ENCODE results near the gene OR10H4.
"Not testable (repeated sequence)": the region's sequence is repeated elsewhere in the genome, so short reads cannot be mapped to it uniquely, and the experiment has no call there.

Gene OR10H4

GRCh38 chr19:15937771-15938170 is 11.0 kb upstream of the OR10H4 start:
- Histone ChIP-seq H2AFZ (ENCODE audit: low read length, unreplicated experiment) (no peak overlapping the region), H3K36me3 (ENCODE audit: insufficient read depth, low read length) (no peaks in the 10 kb centered on the region), H3K79me2 (ENCODE audit: control insufficient read depth, insufficient read depth, low read length, unreplicated experiment) (no peaks in the 10 kb centered on the region), H3K27me3 (ENCODE audit: insufficient read depth, low read length) (peaks cover 14% of the 10 kb centered on the region), H3K4me3 (ENCODE audit: low read depth, low read length) (no peak overlapping the region), H3K27ac (ENCODE audit: low read depth, low read length) (no peak overlapping the region), H3K4me1 (ENCODE audit: control insufficient read depth, insufficient read depth, low read length, unreplicated experiment) (no peaks in the 10 kb centered on the region)

GRCh38 chr19:15944401-15944800 is 4.4 kb upstream of the OR10H4 start:
- peaks cover 4% of the 10 kb centered on the region; the same call in 1 of the 2 replicates for H3K27me3 ChIP-seq (ENCODE audit: insufficient read depth, low read length)
- H3K4me1 ChIP-seq (ENCODE audit: control insufficient read depth, insufficient read depth, low read length, unreplicated experiment) = no peaks in the 10 kb centered on the region

GRCh38 chr19:15945301-15945700 is 3.5 kb upstream of the OR10H4 start:
- Histone ChIP-seq H3K4me1 (ENCODE audit: control insufficient read depth, insufficient read depth, low read length, unreplicated experiment) (no peaks in the 10 kb centered on the region), H3K79me2 (ENCODE audit: control insufficient read depth, insufficient read depth, low read length, unreplicated experiment) (no peaks in the 10 kb centered on the region), H3K27me3 (ENCODE audit: insufficient read depth, low read length) (peaks cover 4% of the 10 kb centered on the region; the same call in 1 of the 2 replicates), H3K27ac (ENCODE audit: low read depth, low read length) (no peak overlapping the region), H3K4me3 (ENCODE audit: low read depth, low read length) (no peak overlapping the region), H2AFZ (ENCODE audit: low read length, unreplicated experiment) (no peak overlapping the region), H3K36me3 (ENCODE audit: insufficient read depth, low read length) (no peaks in the 10 kb centered on the region)

More at GRCh38 chr19:15944401-15944800, 4.4 kb upstream of the OR10H4 start:
- Histone ChIP-seq H3K36me3 (ENCODE audit: insufficient read depth, low read length) (no peaks in the 10 kb centered on the region), H3K27ac (ENCODE audit: low read depth, low read length) (no peak overlapping the region), H3K79me2 (ENCODE audit: control insufficient read depth, insufficient read depth, low read length, unreplicated experiment) (no peaks in the 10 kb centered on the region), H2AFZ (ENCODE audit: low read length, unreplicated experiment) (no peak overlapping the region), H3K4me3 (ENCODE audit: low read depth, low read length) (no peak overlapping the region)

- no peak overlapping the region for H2AFZ ChIP-seq (ENCODE audit: low read length, unreplicated experiment)
- no peaks in the 10 kb centered on the region for H3K79me2 ChIP-seq (ENCODE audit: control insufficient read depth, insufficient read depth, low read length, unreplicated experiment)
- no peak overlapping the region for H3K27ac ChIP-seq (ENCODE audit: low read depth, low read length)
- H3K4me1 ChIP-seq (ENCODE audit: control insufficient read depth, insufficient read depth, low read length, unreplicated experiment) = no peaks in the 10 kb centered on the region
- H3K4me3 ChIP-seq (ENCODE audit: low read depth, low read length) = no peak overlapping the region
- H3K27me3 ChIP-seq (ENCODE audit: insufficient read depth, low read length) = 0 out of 2 replicates have a peak, but pooled peaks cover 16% of the 10 kb centered on the region
- H3K36me3 ChIP-seq (ENCODE audit: insufficient read depth, low read length) = no peaks in the 10 kb centered on the region
These were observed 6.0 kb downstream of the OR10H4 start for GRCh38 chr19:15954820-15955219.

DNA sequence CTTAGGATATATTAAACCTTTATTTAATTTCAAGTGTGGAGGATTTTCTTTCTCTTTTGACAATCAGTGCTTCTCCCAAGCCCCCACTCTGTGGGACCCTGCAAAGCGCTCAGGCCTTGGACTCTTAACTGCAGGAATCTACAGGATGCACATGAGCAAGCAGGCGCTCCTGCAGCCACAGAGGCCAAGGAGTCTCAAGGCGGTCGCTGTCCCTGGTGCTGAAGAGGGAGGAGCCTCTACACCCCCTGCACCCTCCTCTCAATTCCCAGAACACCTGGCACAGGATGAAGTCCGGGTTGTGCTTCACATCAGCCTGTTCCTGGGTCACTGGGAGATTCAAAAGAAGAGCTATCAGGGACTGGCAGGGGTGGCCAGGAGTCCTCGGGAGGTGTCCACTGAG is 13.5 kb downstream of the OR10H4 start:
- H3K4me1 ChIP-seq (ENCODE audit: control insufficient read depth, insufficient read depth, low read length, unreplicated experiment) = no peaks in the 10 kb centered on the region
- H3K27ac ChIP-seq (ENCODE audit: low read depth, low read length) = no peak overlapping the region
- H3K36me3 ChIP-seq (ENCODE audit: insufficient read depth, low read length) = no peaks in the 10 kb centered on the region
- H2AFZ ChIP-seq (ENCODE audit: low read length, unreplicated experiment) = no peak overlapping the region
- H3K4me3 ChIP-seq (ENCODE audit: low read depth, low read length) = no peak overlapping the region
- H3K79me2 ChIP-seq (ENCODE audit: control insufficient read depth, insufficient read depth, low read length, unreplicated experiment) = no peaks in the 10 kb centered on the region
- 0 out of 2 replicates have a peak, but pooled peaks cover 4% of the 10 kb centered on the region for H3K27me3 ChIP-seq (ENCODE audit: insufficient read depth, low read length)

- Histone ChIP-seq H3K27me3 (ENCODE audit: insufficient read depth, low read length) (no peaks in the 10 kb centered on the region), H2AFZ (ENCODE audit: low read length, unreplicated experiment) (no peak overlapping the region), H3K27ac (ENCODE audit: low read depth, low read length) (no peak overlapping the region)
These were observed 15.4 kb downstream of the OR10H4 start for GRCh38 chr19:15964231-15964630.

GRCh38 chr19:15971224-15971780 is 22.5 kb downstream of the OR10H4 start:
- Histone ChIP-seq H3K27me3 (ENCODE audit: insufficient read depth, low read length) (peaks cover 15% of the 10 kb centered on the region; the same call in 1 of the 2 replicates), H3K27ac (ENCODE audit: low read depth, low read length) (no peak overlapping the region), H3K36me3 (ENCODE audit: insufficient read depth, low read length) (no peaks in the 10 kb centered on the region), H3K4me1 (ENCODE audit: control insufficient read depth, insufficient read depth, low read length, unreplicated experiment) (no peaks in the 10 kb centered on the region), H2AFZ (ENCODE audit: low read length, unreplicated experiment) (no peak overlapping the region), H3K4me3 (ENCODE audit: low read depth, low read length) (no peak overlapping the region), H3K79me2 (ENCODE audit: control insufficient read depth, insufficient read depth, low read length, unreplicated experiment) (no peaks in the 10 kb centered on the region)

More at GRCh38 chr19:15964231-15964630, 15.4 kb downstream of the OR10H4 start:
- no peaks in the 10 kb centered on the region for H3K79me2 ChIP-seq (ENCODE audit: control insufficient read depth, insufficient read depth, low read length, unreplicated experiment)
- H3K4me1 ChIP-seq (ENCODE audit: control insufficient read depth, insufficient read depth, low read length, unreplicated experiment) = no peaks in the 10 kb centered on the region
- H3K4me3 ChIP-seq (ENCODE audit: low read depth, low read length) = no peak overlapping the region
- no peaks in the 10 kb centered on the region for H3K36me3 ChIP-seq (ENCODE audit: insufficient read depth, low read length)

- H3K4me1 ChIP-seq (ENCODE audit: control insufficient read depth, insufficient read depth, low read length, unreplicated experiment); H3K36me3 ChIP-seq (ENCODE audit: insufficient read depth, low read length); H2AFZ ChIP-seq (ENCODE audit: low read length, unreplicated experiment); H3K27ac ChIP-seq (ENCODE audit: low read depth, low read length); H3K4me3 ChIP-seq (ENCODE audit: low read depth, low read length); H3K79me2 ChIP-seq (ENCODE audit: control insufficient read depth, insufficient read depth, low read length, unreplicated experiment): not testable (repeated sequence)
- H3K27me3 ChIP-seq (ENCODE audit: insufficient read depth, low read length) = peaks cover 15% of the 10 kb centered on the region; the same call in 1 of the 2 replicates
These were observed 23.2 kb downstream of the OR10H4 start for GRCh38 chr19:15972043-15972442.

DNA sequence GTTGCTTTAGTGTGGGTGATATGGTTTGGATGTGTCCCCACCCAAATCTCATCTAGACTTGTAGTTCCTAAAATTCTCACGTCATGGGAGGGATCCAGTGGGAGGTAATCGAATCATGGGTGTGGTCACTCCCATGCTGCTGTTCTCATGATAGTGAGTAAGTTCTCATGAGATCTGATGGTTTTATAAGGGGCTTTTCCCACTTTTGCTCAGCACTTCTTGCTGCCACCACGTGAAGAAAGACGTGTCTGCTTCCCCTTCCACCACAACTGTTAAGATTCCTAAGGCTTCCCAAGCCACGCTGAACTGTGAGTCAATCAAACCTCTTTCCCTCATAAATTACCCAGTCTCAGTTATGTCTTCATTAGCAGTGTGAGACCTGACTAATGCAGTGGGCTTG is 26.0 kb downstream of the OR10H4 start:
- no peak overlapping the region for H3K27ac ChIP-seq (ENCODE audit: low read depth, low read length)
- H2AFZ ChIP-seq (ENCODE audit: low read length, unreplicated experiment) = no peak overlapping the region
- H3K36me3 ChIP-seq (ENCODE audit: insufficient read depth, low read length) = no peaks in the 10 kb centered on the region
- no peak overlapping the region for H3K4me3 ChIP-seq (ENCODE audit: low read depth, low read length)
- no peaks in the 10 kb centered on the region for H3K4me1 ChIP-seq (ENCODE audit: control insufficient read depth, insufficient read depth, low read length, unreplicated experiment)
- H3K27me3 ChIP-seq (ENCODE audit: insufficient read depth, low read length) = peaks cover 23% of the 10 kb centered on the region
- H3K79me2 ChIP-seq (ENCODE audit: control insufficient read depth, insufficient read depth, low read length, unreplicated experiment) = no peaks in the 10 kb centered on the region

- peaks cover 23% of the 10 kb centered on the region for H3K27me3 ChIP-seq (ENCODE audit: insufficient read depth, low read length)
- no peak overlapping the region for H2AFZ ChIP-seq (ENCODE audit: low read length, unreplicated experiment)
- no peak overlapping the region for H3K27ac ChIP-seq (ENCODE audit: low read depth, low read length)
- H3K4me3 ChIP-seq (ENCODE audit: low read depth, low read length) = no peak overlapping the region
- no peaks in the 10 kb centered on the region for H3K36me3 ChIP-seq (ENCODE audit: insufficient read depth, low read length)
- H3K79me2 ChIP-seq (ENCODE audit: control insufficient read depth, insufficient read depth, low read length, unreplicated experiment) = no peaks in the 10 kb centered on the region
- H3K4me1 ChIP-seq (ENCODE audit: control insufficient read depth, insufficient read depth, low read length, unreplicated experiment) = no peaks in the 10 kb centered on the region
These were observed 28.3 kb downstream of the OR10H4 start for GRCh38 chr19:15976836-15977689.

- H3K4me3 ChIP-seq (ENCODE audit: low read depth, low read length) = no peak overlapping the region
- H3K27ac ChIP-seq (ENCODE audit: low read depth, low read length) = no peak overlapping the region
- H3K79me2 ChIP-seq (ENCODE audit: control insufficient read depth, insufficient read depth, low read length, unreplicated experiment) = no peaks in the 10 kb centered on the region
- no peak overlapping the region for H2AFZ ChIP-seq (ENCODE audit: low read length, unreplicated experiment)
- H3K4me1 ChIP-seq (ENCODE audit: control insufficient read depth, insufficient read depth, low read length, unreplicated experiment) = no peaks in the 10 kb centered on the region
- H3K36me3 ChIP-seq (ENCODE audit: insufficient read depth, low read length) = no peaks in the 10 kb centered on the region
- peaks cover 23% of the 10 kb centered on the region for H3K27me3 ChIP-seq (ENCODE audit: insufficient read depth, low read length)
These were observed 28.9 kb downstream of the OR10H4 start for GRCh38 chr19:15977690-15978089.

All from ACC112 (cell line).